Smooth muscle cell (in vitro differentiated cells): ENCODE data around the gene SMARCA2. TPM values are rescaled to one million over a fixed set of nuclear protein-coding genes. Genes with fewer than 3 reads are reported as not detected.

ENCODE experiments used
- DNase-seq: peaks from one replicate; lab custom pipeline; 2025; ENCODE audit not compliant: unreplicated experiment; lab: John Stamatoyannopoulos, UW
- H2AFZ ChIP-seq: fragments of 200-600 bp; sonication (generic); 2 replicates; pipeline ENCODE4 v1.6.0; 2016; ENCODE audit warnings: antibody characterized with exemption, low read depth, mild to moderate bottlenecking
- H3F3A ChIP-seq: fragments of 200-600 bp; sonication (generic); 2 replicates; pipeline ENCODE4 v1.6.0; 2017; ENCODE audit warnings: antibody characterized with exemption, low read depth
- H3K27ac ChIP-seq: fragments of 200-600 bp; sonication (generic); 2 replicates; pipeline ENCODE4 v1.5.1; 2016; ENCODE audit warnings: low read depth, mild to moderate bottlenecking
- H3K27me3 ChIP-seq: fragments of 200-600 bp; sonication (generic); 2 replicates; pipeline ENCODE4 v1.6.1; 2016; ENCODE audit warnings: low read depth, mild to moderate bottlenecking
- H3K36me3 ChIP-seq: fragments of 200-600 bp; sonication (generic); 2 replicates; pipeline ENCODE4 v1.5.1; 2016; ENCODE audit warnings: low read depth
- H3K4me1 ChIP-seq: fragments of 200-600 bp; sonication (generic); 2 replicates; pipeline ENCODE4 v1.5.1; 2016; ENCODE audit warnings: low read depth
- H3K4me2 ChIP-seq: fragments of 200-600 bp; sonication (generic); 2 replicates; pipeline ENCODE4 v1.6.0; 2016; ENCODE audit warnings: mild to moderate bottlenecking
- H3K4me3 ChIP-seq: fragments of 200-600 bp; sonication (generic); 2 replicates; pipeline ENCODE4 v1.5.1; 2016; ENCODE audit warnings: mild to moderate bottlenecking
- H3K79me2 ChIP-seq: fragments of 200-600 bp; sonication (generic); 2 replicates; pipeline ENCODE4 v1.6.0; 2016; ENCODE audit warnings: low read depth, mild to moderate bottlenecking
- H3K9ac ChIP-seq: fragments of 200-600 bp; sonication (generic); 2 replicates; pipeline ENCODE4 v1.6.0; 2016; ENCODE audit warnings: low read depth
- H3K9me3 ChIP-seq: fragments of 200-600 bp; sonication (generic); replicated peaks from 2 replicates; pipeline ENCODE4 v1.5.1; 2016; ENCODE audit warnings: low read depth
- H4K20me1 ChIP-seq: fragments of 200-600 bp; sonication (generic); 2 replicates; pipeline ENCODE4 v1.6.0; 2016; ENCODE audit warnings: low read depth
- WGBS: methylation state at CpG from one replicate; pipeline ENCODE4 v1.1.7; 2016; ENCODE audit warnings: low lambda C conversion rate; 5-methylcytosine and 5-hydroxymethylcytosine counted together
- polyA plus RNA-seq: library from polyadenylated mRNA; unstranded; fragments of >200 nt; fragmentation: Nextera tagmentation; extraction: Ambion mirVana; gene quantifications from 2 replicates; pipeline ENCODE4 v1.2.1, GENCODE V29; 2016
- total RNA-seq: library from RNA; depleted of rRNA; stranded (reverse); fragments of >200 nt; gene quantifications from 2 replicates; pipeline ENCODE4 v1.2.3, GENCODE V29; 2014
- TF ChIP-seq, protein P1 (sequence below): fragments of 200-600 bp; sonication (generic); IDR thresholded peaks from 2 replicates; pipeline ENCODE4 v1.5.1; 2017; ENCODE audit warnings: borderline replicate concordance, mild to moderate bottlenecking, antibody characterized with exemption; ENCODE audit not compliant: insufficient read depth, poor library complexity, severe bottlenecking

SMARCA2 gene
- total and polyA plus RNA-seq, 2 experiments from 2014 or later, result 27.7 to 61.7 TPM

DNA sequence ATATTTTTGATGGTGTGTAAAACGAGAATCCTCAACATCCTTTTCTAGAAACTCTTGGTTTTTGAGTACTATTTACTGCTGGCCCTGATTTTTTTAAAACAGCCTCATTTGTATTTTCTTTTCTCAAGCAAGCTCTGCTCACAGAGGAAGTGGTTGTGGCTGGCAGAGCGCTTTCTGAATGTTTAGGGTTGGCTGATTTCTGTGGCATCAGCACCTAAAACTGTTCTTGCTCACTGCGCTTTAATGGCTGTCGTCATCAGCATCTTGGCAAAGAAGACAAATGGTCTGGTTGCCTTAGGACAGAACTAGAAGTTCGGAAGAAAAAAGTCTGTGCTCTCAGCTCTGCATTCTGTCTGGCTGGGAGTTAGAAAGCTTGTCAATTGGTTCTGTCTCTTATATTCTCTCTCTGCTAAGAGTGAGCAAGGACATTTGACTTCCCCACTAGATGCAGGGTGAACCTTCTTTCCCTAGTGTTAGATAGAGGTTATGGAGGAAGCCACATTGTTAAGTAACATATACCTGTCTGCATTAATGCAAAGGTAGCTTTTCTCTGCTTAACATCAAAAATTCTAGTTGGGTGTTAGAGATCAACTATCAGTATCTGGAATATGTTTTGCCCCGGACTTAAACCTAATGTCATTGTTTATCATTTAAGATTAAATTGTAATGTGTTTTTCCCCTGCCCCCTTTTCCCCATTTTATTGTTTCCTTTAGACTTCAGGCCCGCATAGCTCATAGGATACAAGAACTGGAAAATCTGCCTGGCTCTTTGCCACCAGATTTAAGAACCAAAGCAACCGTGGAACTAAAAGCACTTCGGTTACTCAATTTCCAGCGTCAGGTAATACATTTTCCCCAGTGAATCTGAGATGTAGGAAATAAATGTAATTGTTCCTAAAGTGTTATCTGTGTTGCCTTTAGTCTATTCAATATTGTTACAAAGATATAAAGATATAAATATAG lies 39.0 kb downstream of the SMARCA2 start:
- Histone ChIP-seq H3K27ac (no peak overlapping the region), H3K4me3 (no peak overlapping the region), H3K27me3 (no peaks in the 10 kb centered on the region), H3F3A (no peaks in the 10 kb centered on the region), H3K79me2 (no peaks in the 10 kb centered on the region), H3K36me3 (no peaks in the 10 kb centered on the region), H3K9ac (no peak overlapping the region), H3K4me2 (peak overlapping the region; percentile 12), H3K4me1 (no peaks in the 10 kb centered on the region), H4K20me1 (peaks cover 16% of the 10 kb centered on the region), H3K9me3 (no peaks in the 10 kb centered on the region), H2AFZ (no peak overlapping the region)
- WGBS, result 43% methylated on average over 10 of the region's 10 CpGs
- TF ChIP-seq, protein P1, sequence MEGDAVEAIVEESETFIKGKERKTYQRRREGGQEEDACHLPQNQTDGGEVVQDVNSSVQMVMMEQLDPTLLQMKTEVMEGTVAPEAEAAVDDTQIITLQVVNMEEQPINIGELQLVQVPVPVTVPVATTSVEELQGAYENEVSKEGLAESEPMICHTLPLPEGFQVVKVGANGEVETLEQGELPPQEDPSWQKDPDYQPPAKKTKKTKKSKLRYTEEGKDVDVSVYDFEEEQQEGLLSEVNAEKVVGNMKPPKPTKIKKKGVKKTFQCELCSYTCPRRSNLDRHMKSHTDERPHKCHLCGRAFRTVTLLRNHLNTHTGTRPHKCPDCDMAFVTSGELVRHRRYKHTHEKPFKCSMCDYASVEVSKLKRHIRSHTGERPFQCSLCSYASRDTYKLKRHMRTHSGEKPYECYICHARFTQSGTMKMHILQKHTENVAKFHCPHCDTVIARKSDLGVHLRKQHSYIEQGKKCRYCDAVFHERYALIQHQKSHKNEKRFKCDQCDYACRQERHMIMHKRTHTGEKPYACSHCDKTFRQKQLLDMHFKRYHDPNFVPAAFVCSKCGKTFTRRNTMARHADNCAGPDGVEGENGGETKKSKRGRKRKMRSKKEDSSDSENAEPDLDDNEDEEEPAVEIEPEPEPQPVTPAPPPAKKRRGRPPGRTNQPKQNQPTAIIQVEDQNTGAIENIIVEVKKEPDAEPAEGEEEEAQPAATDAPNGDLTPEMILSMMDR, result no peak
- DNase-seq, result no peak

DNA sequence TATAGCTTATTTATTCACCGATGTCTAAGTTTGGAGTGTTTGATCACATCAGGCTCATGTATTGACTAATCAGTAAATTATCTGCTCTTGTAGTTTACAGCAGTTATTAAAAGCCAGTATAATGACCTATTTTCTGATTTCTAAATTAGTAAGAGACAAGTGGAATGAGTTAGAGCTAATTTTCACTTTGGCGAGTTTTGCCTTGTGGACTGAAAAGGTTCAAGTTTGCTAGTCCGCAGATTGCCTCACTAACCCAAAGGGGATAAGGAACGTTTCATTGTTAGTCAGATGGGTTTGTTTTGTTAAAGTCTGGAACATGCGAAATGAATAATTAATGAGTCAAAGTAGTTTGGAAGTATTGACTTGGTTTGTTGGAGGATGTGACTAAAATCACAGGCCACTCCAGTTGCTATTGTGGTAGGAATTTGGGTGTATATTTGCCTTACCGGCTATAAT lies 40.1 kb downstream of the SMARCA2 start:
- Histone ChIP-seq H3K4me3 (no peak overlapping the region), H3K27me3 (no peaks in the 10 kb centered on the region), H4K20me1 (peaks cover 13% of the 10 kb centered on the region), H3K9me3 (no peaks in the 10 kb centered on the region), H3K27ac (no peak overlapping the region), H2AFZ (no peak overlapping the region), H3K36me3 (no peaks in the 10 kb centered on the region), H3K4me2 (no peak overlapping the region), H3K79me2 (no peaks in the 10 kb centered on the region), H3F3A (no peaks in the 10 kb centered on the region), H3K4me1 (no peaks in the 10 kb centered on the region), H3K9ac (no peak overlapping the region)
- WGBS, result 91% methylated on average over 6 of the region's 6 CpGs
- TF ChIP-seq, protein P1, result no peak
- no peak for DNase-seq

DNA sequence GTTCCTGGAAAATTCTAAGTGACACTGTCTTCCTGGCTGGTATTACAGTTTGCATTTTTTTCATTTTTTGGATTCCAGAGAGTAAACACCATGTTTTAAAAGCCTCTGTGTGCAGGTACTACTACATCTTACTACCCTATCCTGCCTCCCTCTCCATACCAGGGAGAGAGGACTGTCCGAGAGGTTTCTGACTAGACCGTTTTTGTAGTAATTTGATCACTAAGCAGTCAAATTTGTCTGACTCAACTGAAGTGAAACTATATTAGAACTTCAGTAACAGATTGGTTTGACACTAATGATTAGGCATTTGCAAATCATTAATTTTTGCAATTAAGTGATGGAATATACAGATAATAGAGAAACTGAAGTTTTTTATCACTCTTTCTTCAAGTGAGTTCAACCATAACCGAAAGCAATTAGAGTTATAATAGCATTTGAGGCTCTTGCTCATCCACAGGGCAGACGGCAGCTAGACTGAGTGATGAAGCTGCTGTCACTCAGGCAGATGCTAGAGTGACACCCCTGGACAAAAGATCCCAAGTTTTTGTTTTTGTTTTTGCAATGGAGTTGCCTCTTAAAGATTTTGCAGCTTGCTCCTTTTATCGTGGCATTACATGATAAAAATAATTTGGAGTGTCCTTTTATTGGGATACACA lies 44.3 kb downstream of the SMARCA2 start:
- Histone ChIP-seq H3K4me1 (no peaks in the 10 kb centered on the region), H3K9ac (no peak overlapping the region), H3K4me3 (no peak overlapping the region), H3K36me3 (no peaks in the 10 kb centered on the region), H4K20me1 (peaks cover under 1% of the 10 kb centered on the region), H3K9me3 (no peaks in the 10 kb centered on the region), H3K27me3 (no peaks in the 10 kb centered on the region), H3K27ac (no peak overlapping the region), H3K79me2 (no peaks in the 10 kb centered on the region), H3K4me2 (no peak overlapping the region), H2AFZ (no peak overlapping the region), H3F3A (no peaks in the 10 kb centered on the region)
- no peak for DNase-seq
- TF ChIP-seq, protein P1, result no peak
- 67% methylated on average over 5 of the region's 5 CpGs for WGBS
